Endothelial cell of umbilical vein (primary cell): Measurements from ENCODE around the gene ADH6. TPM values are rescaled to one million over a fixed set of nuclear protein-coding genes. Genes with fewer than 3 reads are reported as not detected.

Experiments used
- BruUV-seq: library from RNA; stranded (reverse); fragments of 400-500 nt; replicated peaks from 2 replicates; lab custom pipeline; 2021; lab: Mats Ljungman, UMichigan
- CTCF ChIA-PET: fragments of 300-600, 350-600 bp; sonication (Branson Sonifier 250); formaldehyde crosslinking; loops from one replicate; lab custom pipeline; 2021; ENCODE audit warnings: antibody characterized with exemption, inconsistent platforms; lab: Charles Lee
- POLR2A ChIA-PET: fragments of 300-600, 350-600 bp; sonication (Branson Sonifier 250); formaldehyde crosslinking; loops from one replicate; lab custom pipeline; 2021; ENCODE audit warnings: antibody characterized with exemption, inconsistent platforms; lab: Charles Lee
- DNase-seq: peaks from one replicate; pipeline ENCODE4 v3.0.0-alpha.2; 2011; ENCODE audit warnings: low read depth, low spot score
- FAIRE-seq: peaks from 2 replicates; lab custom pipeline; 2011; peaks lifted over from hg19 to GRCh38; lab: Jason Lieb, UNC
- H2AFZ ChIP-seq: 2 replicates; pipeline ENCODE4 v1.6.0; 2012; ENCODE audit warnings: low read depth, low read length, control low read depth, inconsistent platforms
- H3K27ac ChIP-seq: 2 replicates; pipeline ENCODE4 v1.5.1; 2011; ENCODE audit warnings: low read depth, mild to moderate bottlenecking, control low read depth, low read length, moderate library complexity; ENCODE audit not compliant: insufficient read depth
- H3K27me3 ChIP-seq, 2 experiments: 2 replicates each; pipeline versions ENCODE4 v1.6.0 to v1.6.1; 2011; ENCODE audit warnings: low read length in 2 of 2, mixed read lengths in 1 of 2; ENCODE audit not compliant: control insufficient read depth in 2 of 2, insufficient read depth in 2 of 2
- H3K36me3 ChIP-seq, 2 experiments: 2 replicates in 1 of 2; 3 replicates in 1 of 2; pipeline ENCODE4 v1.5.1; 2011; ENCODE audit warnings: low read length in 2 of 2, mild to moderate bottlenecking in 1 of 2, moderate library complexity in 1 of 2; ENCODE audit not compliant: control insufficient read depth in 2 of 2, insufficient read depth in 2 of 2; ENCODE audit errors: extremely low read depth in 1 of 2
- H3K4me1 ChIP-seq: 3 replicates; pipeline ENCODE4 v1.5.1; 2011; ENCODE audit warnings: mild to moderate bottlenecking, low read length; ENCODE audit not compliant: control insufficient read depth, insufficient read depth; ENCODE audit errors: extremely low read depth
- H3K4me2 ChIP-seq: 2 replicates; pipeline ENCODE4 v1.6.1; 2011; ENCODE audit warnings: low read length, control low read depth, mixed read lengths; ENCODE audit not compliant: insufficient read depth
- H3K4me3 ChIP-seq, 3 experiments: fragments of 200-600 bp in 1 of 3; sonication (generic), shearing (Covaris generic) in 1 of 3; replicated peaks in 1 of 3; 2 replicates each; pipeline ENCODE4 v1.5.1; 2011 to 2016; ENCODE audit warnings: control low read depth in 3 of 3, low read length in 3 of 3, mild to moderate bottlenecking in 2 of 3, inconsistent platforms in 1 of 3, low read depth in 1 of 3, moderate library complexity in 1 of 3; ENCODE audit not compliant: insufficient read depth in 1 of 3
- H3K79me2 ChIP-seq: 2 replicates; pipeline ENCODE4 v1.6.0; 2012; ENCODE audit warnings: low read length, inconsistent platforms; ENCODE audit not compliant: control insufficient read depth, insufficient read depth
- H3K9ac ChIP-seq: replicated peaks from 2 replicates; pipeline ENCODE3; 2011; ENCODE audit warnings: low read length, control low read depth; ENCODE audit not compliant: insufficient read depth; ENCODE audit errors: extremely low read depth
- H3K9me1 ChIP-seq: replicated peaks from 3 replicates; pipeline ENCODE4 v1.6.0; 2011; ENCODE audit warnings: mild to moderate bottlenecking, low read length; ENCODE audit not compliant: control insufficient read depth, insufficient read depth; ENCODE audit errors: extremely low read depth
- H3K9me3 ChIP-seq: replicated peaks from 2 replicates; pipeline ENCODE4 v1.5.1; 2012; ENCODE audit warnings: low read length, inconsistent platforms; ENCODE audit not compliant: control insufficient read depth, insufficient read depth
- H4K20me1 ChIP-seq: replicated peaks from 2 replicates; pipeline ENCODE3; 2011; ENCODE audit warnings: mild to moderate bottlenecking, low read length; ENCODE audit not compliant: control insufficient read depth, insufficient read depth; ENCODE audit errors: extremely low read depth
- EZH2 ChIP-seq: IDR thresholded peaks from 2 replicates; pipeline ENCODE4 v1.6.1; 2012; ENCODE audit warnings: borderline replicate concordance, low read depth, mild to moderate bottlenecking, moderate library complexity, low read length, inconsistent platforms; ENCODE audit not compliant: severe bottlenecking
- FOS ChIP-seq: IDR thresholded peaks from 2 replicates; pipeline ENCODE4 v1.6.1; 2011; ENCODE audit warnings: mild to moderate bottlenecking, low read length, moderate library complexity, borderline replicate concordance; ENCODE audit not compliant: insufficient read depth
- GATA2 ChIP-seq: IDR thresholded peaks from 2 replicates; pipeline ENCODE4 v1.7.0; 2011; ENCODE audit warnings: low read depth, mild to moderate bottlenecking, moderate library complexity, mixed read lengths, low read length; ENCODE audit not compliant: insufficient read length, insufficient read depth
- JUN ChIP-seq: IDR thresholded peaks from 2 replicates; pipeline ENCODE4 v1.6.1; 2011; ENCODE audit warnings: borderline replicate concordance, low read depth; ENCODE audit not compliant: insufficient read length, insufficient read depth
- MAX ChIP-seq: IDR thresholded peaks from 2 replicates; pipeline ENCODE4 v1.6.1; 2011; ENCODE audit not compliant: insufficient read depth, insufficient read length
- MYC ChIP-seq: IDR thresholded peaks from one replicate; pipeline ENCODE4 v1.6.1; 2011; ENCODE audit warnings: mild to moderate bottlenecking, low read depth, low read length
- POLR2A ChIP-seq: IDR thresholded peaks from 2 replicates; pipeline ENCODE4 v1.6.1; 2012; ENCODE audit warnings: low read depth, mild to moderate bottlenecking, control low read depth, low read length
- POLR2AphosphoS5 ChIP-seq: IDR thresholded peaks from 2 replicates; pipeline ENCODE4 v1.6.1; 2012; ENCODE audit warnings: low read depth, mild to moderate bottlenecking, control low read depth, low read length, moderate library complexity; ENCODE audit not compliant: insufficient read depth
- dilution Hi-C: fragments of 300-500 bp; cut with MboI; formaldehyde crosslinking; loops from one replicate; pipeline ENCODE4 v1.15.0; 2019; ENCODE audit warnings: low sequenced_read_pairs; ENCODE audit not compliant: extremely low pct_ligation_motif_present
- intact Hi-C: fragments of 100-400 bp; cut with micrococcal nuclease; formaldehyde crosslinking; loops from one replicate; pipeline ENCODE4 v1.10.0; 2022
- polyA plus RNA-seq, 4 experiments: library from polyadenylated mRNA; depleted of rRNA in 3 of 4; stranded (reverse) in 3 of 4; unstranded in 1 of 4; fragments of >200 nt; gene quantifications; 2 replicates each; pipeline versions ENCODE4 v1.2.1 to v1.2.3, GENCODE V29; 2011 to 2012; ENCODE audit warnings: missing spikeins in 1 of 4
- total RNA-seq: library from RNA; stranded (reverse); gene quantifications from 2 replicates; pipeline ENCODE4 v1.2.3, GENCODE V29; 2021
- TF ChIP-seq, protein P1 (sequence below), 2 donors: IDR thresholded peaks; 1 replicate in 1 of 2; 2 replicates in 1 of 2; pipeline ENCODE4 v1.5.1; 2011; ENCODE audit warnings: low read length in 2 of 2, mild to moderate bottlenecking in 2 of 2, moderate library complexity in 2 of 2, control low read depth in 1 of 2, inconsistent platforms in 1 of 2, low read depth in 1 of 2; ENCODE audit not compliant: insufficient read depth in 1 of 2; ENCODE audit errors: extremely low read depth in 1 of 2

Gene ADH6
- total and polyA plus RNA-seq, 2 donors (not counting 3 experiments of a cell fraction or from before 2014, with no cell fraction given) = not detected

DNA sequence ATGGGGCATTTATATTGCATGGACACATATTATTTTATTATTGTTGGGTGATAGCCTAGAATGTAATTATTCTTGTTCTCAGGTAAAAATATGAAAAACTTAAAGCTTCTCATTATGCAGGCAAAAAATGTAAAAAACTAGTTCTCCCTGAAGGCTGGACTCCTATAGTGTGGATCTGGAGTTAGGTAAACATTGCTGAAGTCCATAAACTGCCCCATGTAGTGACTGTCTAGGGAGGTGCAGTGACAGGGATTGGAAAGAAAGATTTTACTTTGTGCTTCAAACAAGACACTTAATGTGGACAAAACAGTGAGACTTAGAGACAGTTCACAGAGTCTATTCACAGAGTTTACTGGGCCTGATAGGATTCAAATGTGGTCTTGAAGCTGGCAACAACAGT is 17.0 kb downstream of the ADH6 start:
- H3K27me3 ChIP-seq = no peaks in the 10 kb centered on the region
- no peak overlapping the region for H3K9ac ChIP-seq
- H3K4me1 ChIP-seq = no peaks in the 10 kb centered on the region
- intact Hi-C loops = no loop called here
- no peak overlapping the region for H3K27ac ChIP-seq
- dilution Hi-C loops = no loop called here
- no peaks in the 10 kb centered on the region for H3K9me3 ChIP-seq
- FAIRE-seq (no peak), DNase-seq (no peak)
- no TSS peak for BruUV-seq
- no peaks in the 10 kb centered on the region for H3K36me3 ChIP-seq
- no peaks in the 10 kb centered on the region for H3K79me2 ChIP-seq
- ChIA-PET CTCF (no interaction called here), POLR2A (no interaction called here)
- TF ChIP-seq POLR2AphosphoS5 (no peak), MAX (no peak), POLR2A (no peak), FOS (no peak), MYC (no peak), JUN (no peak), GATA2 (no peak), EZH2 (no peak)
- TF ChIP-seq, protein P1, sequence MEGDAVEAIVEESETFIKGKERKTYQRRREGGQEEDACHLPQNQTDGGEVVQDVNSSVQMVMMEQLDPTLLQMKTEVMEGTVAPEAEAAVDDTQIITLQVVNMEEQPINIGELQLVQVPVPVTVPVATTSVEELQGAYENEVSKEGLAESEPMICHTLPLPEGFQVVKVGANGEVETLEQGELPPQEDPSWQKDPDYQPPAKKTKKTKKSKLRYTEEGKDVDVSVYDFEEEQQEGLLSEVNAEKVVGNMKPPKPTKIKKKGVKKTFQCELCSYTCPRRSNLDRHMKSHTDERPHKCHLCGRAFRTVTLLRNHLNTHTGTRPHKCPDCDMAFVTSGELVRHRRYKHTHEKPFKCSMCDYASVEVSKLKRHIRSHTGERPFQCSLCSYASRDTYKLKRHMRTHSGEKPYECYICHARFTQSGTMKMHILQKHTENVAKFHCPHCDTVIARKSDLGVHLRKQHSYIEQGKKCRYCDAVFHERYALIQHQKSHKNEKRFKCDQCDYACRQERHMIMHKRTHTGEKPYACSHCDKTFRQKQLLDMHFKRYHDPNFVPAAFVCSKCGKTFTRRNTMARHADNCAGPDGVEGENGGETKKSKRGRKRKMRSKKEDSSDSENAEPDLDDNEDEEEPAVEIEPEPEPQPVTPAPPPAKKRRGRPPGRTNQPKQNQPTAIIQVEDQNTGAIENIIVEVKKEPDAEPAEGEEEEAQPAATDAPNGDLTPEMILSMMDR (IDR thresholded peaks at IDR 0.05; ENCODE audit: extremely low read depth in 1 of 2, insufficient read depth in 1 of 2, low read depth in 1 of 2, low read length in 2 of 2) = no peak
- H4K20me1 ChIP-seq = no peaks in the 10 kb centered on the region
- H3K4me2 ChIP-seq = no peak overlapping the region
- no peak overlapping the region for H2AFZ ChIP-seq
- H3K4me3 ChIP-seq = no peak overlapping the region
- no peaks in the 10 kb centered on the region for H3K9me1 ChIP-seq
